Fibroblast of mammary gland (primary cell): ENCODE data around the gene CLPTM1.
A peak's percentile ranks its signal among the peaks of the same experiment; 100 is the strongest.

ENCODE experiments used
- DNase-seq: peaks from one replicate; pipeline ENCODE4 v3.0.0-alpha.2; 2010; ENCODE audit warnings: low read depth
- H3K4me3 ChIP-seq: 2 replicates; pipeline ENCODE4 v1.5.1; 2011; ENCODE audit warnings: low read depth, mild to moderate bottlenecking, low read length, moderate library complexity; ENCODE audit not compliant: control insufficient read depth
- CTCF ChIP-seq: conservative IDR thresholded peaks from 2 replicates; pipeline ENCODE4 v1.5.1; 2011; ENCODE audit warnings: low read depth, low read length, inconsistent platforms; ENCODE audit not compliant: control insufficient read depth, insufficient read depth

CLPTM1 gene

GRCh38 chr19:45038931-45039893 lies 84.0 kb downstream of the CLPTM1 start, which contains the start of gene CLASRP:
Gene CLASRP, plus strand, starts transcription at chr19:45039045. Its CDS starts 1,168 bp downstream, at chr19:45040213.
- TF ChIP-seq CTCF = no peak
- peak within 1 kb of the TSS; percentile 90 for H3K4me3 ChIP-seq
- DNase-seq = peak; percentile 85

DNA sequence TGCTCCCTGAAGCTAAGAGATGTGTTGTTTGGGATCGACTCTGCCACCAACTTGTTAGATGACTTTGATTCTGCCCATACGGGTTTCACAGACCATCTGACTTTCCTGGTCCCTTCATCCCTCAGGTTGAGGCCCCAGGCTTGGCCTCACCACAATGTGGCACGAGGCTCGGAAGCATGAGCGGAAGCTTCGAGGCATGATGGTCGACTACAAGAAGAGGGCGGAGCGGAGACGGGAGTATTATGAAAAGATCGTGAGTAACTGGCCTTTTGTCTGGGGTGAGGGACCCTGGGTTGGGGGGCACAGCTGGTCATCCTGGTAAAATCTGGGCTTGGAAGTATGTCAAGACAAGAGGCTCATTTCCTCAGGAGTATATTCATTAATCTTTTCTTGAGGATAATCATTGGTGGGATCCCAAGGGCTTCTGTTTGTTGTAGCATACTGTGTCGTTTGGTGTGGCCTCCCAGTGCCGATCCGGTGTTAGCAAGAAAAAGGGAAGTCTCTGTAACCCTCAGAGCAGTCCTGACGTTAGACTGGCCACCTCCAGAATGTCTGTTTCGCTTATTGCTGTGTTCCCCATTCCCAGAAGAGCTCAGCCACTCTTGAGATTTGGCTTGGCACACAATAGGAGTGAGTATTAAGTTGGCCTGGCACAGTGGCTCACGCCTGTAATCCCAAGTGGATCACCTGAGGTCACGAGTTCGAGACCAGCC lies 85.0 kb downstream of the CLPTM1 start:
- H3K4me3 ChIP-seq = peak overlapping the region; percentile 90
- TF ChIP-seq CTCF = no peak
- no peak for DNase-seq

DNA sequence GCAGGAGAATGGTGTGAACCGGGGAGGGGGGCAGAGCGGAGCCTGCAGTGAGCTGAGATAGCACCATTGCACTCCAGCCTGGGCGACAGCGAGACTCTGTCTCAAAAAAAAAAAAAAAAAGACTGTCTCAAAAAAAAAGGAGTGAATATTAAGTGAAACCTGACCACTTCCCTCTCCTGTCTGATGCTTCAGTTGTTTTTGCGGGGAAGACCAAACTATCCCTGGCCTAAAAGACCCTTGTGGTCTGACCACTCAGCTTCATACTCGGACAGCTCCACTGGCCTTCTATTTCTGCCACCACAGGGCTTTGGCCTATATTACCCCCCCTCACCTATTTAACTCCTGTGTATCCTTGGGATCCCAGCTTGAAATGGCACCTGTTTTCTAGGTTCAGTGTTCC lies 85.9 kb downstream of the CLPTM1 start:
- no peak overlapping the region for H3K4me3 ChIP-seq
- no peak for TF ChIP-seq CTCF
- DNase-seq = no peak
